Right lobe of liver (tissue), 6 donors: ENCODE data around the gene SMIM36. TPM values are rescaled to one million over a fixed set of nuclear protein-coding genes. Genes with fewer than 3 reads are reported as not detected.
"Not testable (repeated sequence)": the region's sequence is repeated elsewhere in the genome, so short reads cannot be mapped to it uniquely, and the experiment has no call there.

Experiments used
- ATAC-seq, 4 donors: fragments of 200-7000 bp; cut with Tn5 transposase; one replicate each; pipeline ENCODE4 v1.9.1; 2020; ENCODE audit warnings: mild to moderate bottlenecking in 4 of 4, moderate library complexity in 4 of 4
- DNase-seq, 3 donors: peaks; one replicate each; pipeline ENCODE4 v3.0.0-alpha.2; 2020
- H3K27ac ChIP-seq, 3 donors: fragments of 200-600 bp; one replicate each; pipeline ENCODE4 v1.8.0; 2022
- H3K27me3 ChIP-seq, 2 donors: fragments of 200-600 bp; one replicate each; pipeline ENCODE4 v1.8.0; 2022
- H3K36me3 ChIP-seq, 4 donors: fragments of 200-600 bp; sonication (generic) in 1 of 4; one replicate each; pipeline versions ENCODE4 v1.5.1 to v1.8.0; 2017 to 2022; ENCODE audit warnings: control low read depth in 1 of 4
- H3K4me1 ChIP-seq, 4 donors: fragments of 200-600 bp; sonication (generic) in 1 of 4; one replicate each; pipeline versions ENCODE4 v1.5.1 to v1.8.0; 2017 to 2022; ENCODE audit warnings: control low read depth in 1 of 4
- H3K4me3 ChIP-seq, 3 donors: fragments of 200-600 bp; one replicate each; pipeline ENCODE4 v1.8.0; 2022
- H3K9me3 ChIP-seq, 4 donors: fragments of 200-600 bp; sonication (generic) in 1 of 4; one replicate each; pipeline versions ENCODE4 v1.5.1 to v1.8.0; 2017 to 2022; ENCODE audit warnings: control low read depth in 1 of 4
- POLR2A ChIP-seq: fragments of 450-650 bp; IDR thresholded peaks from one replicate; pipeline ENCODE4 v1.6.1; 2017; ENCODE audit warnings: antibody characterized with exemption, mild to moderate bottlenecking
- WGBS: methylation state at CpG from one replicate; pipeline ENCODE4 v1.1.6; 2018; ENCODE audit warnings: low coverage, low lambda C conversion rate; ENCODE audit not compliant: insufficient coverage; ENCODE audit errors: missing lambda C conversion rate; 5-methylcytosine and 5-hydroxymethylcytosine counted together
- intact Hi-C, 2 donors: fragments of 100-400 bp; cut with DNase I; formaldehyde crosslinking; loops; one replicate each; pipeline versions ENCODE4 v1.11.2 to v1.14.1; 2022
- total RNA-seq, 6 experiments: library from RNA; depleted of rRNA in 2 of 6; stranded (reverse); fragments of >200 nt in 2 of 6; fragmentation: NEBNext Ultra II Directional in 3 of 6; extraction: Animal tissue kit (Norgen Biotek cat#: 25700) in 3 of 6; gene quantifications; one replicate each; pipeline versions ENCODE4 v1.1.0 to v1.2.4, GENCODE V29; 2016 to 2023
- TF ChIP-seq, protein P1 (sequence below), 4 donors: fragments of 200-600 bp in 3 of 4; fragments of 450-650 bp in 1 of 4; IDR thresholded peaks; one replicate each; pipeline versions ENCODE4 v1.5.1 to v1.8.0; 2016 to 2022; ENCODE audit warnings: antibody characterized with exemption in 4 of 4, mild to moderate bottlenecking in 2 of 4
- donor health status: DM: no; HTN: yes; CAD: no.
- donor health status: DM: no; HTN: no; CAD: no.
- donor health status: DM: no; HTN: no; CAD: no.
- donor health status: DM: no; HTN: yes; CAD: no.
- donor health status: DM: no; HTN: yes; CAD: no.

SMIM36 gene
- total RNA-seq, 6 experiments from 2014 or later: not detected

DNA sequence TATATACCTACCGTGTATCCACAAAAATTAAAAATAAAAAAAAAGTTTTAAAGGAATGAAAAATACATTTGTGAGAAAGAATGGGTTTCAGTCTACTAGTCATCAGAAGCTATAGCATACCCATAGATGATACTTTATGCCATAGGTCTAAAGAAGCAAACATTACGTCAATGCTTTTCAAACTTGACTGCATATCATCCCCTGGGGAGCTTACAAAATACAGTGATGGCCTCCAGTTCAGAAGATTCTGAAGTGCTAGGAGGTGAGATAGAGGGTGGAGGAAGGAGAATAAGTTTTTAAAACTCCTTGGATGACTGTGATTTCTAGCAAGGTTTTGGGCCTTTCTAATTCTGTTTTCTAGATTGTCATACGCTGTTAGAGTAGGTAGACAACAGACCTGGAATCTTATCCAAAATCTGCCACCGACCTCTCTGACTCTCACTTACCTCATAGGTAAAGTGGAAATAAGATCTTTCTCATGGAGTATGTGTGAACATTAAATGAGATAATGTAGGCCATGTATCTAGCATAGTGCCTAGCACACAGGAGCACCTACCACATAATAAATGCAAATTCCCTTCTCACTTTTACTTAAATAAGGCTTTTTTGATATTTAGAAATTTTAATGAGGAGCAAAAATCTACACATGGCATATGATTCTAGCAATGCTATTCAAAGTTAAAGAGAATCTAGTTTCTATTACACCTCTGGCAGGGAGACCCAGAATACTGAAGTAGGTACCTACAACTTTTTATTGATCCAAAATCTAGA lies 102.0 kb downstream of the SMIM36 start:
- H3K36me3 ChIP-seq: peaks cover 0 to 15% (median 5%) of the 10 kb centered on the region in 4 donors
- TF ChIP-seq, protein P1, sequence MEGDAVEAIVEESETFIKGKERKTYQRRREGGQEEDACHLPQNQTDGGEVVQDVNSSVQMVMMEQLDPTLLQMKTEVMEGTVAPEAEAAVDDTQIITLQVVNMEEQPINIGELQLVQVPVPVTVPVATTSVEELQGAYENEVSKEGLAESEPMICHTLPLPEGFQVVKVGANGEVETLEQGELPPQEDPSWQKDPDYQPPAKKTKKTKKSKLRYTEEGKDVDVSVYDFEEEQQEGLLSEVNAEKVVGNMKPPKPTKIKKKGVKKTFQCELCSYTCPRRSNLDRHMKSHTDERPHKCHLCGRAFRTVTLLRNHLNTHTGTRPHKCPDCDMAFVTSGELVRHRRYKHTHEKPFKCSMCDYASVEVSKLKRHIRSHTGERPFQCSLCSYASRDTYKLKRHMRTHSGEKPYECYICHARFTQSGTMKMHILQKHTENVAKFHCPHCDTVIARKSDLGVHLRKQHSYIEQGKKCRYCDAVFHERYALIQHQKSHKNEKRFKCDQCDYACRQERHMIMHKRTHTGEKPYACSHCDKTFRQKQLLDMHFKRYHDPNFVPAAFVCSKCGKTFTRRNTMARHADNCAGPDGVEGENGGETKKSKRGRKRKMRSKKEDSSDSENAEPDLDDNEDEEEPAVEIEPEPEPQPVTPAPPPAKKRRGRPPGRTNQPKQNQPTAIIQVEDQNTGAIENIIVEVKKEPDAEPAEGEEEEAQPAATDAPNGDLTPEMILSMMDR (IDR thresholded peaks at IDR 0.05): no peak
- no peak for TF ChIP-seq POLR2A
- ATAC-seq (no peak), DNase-seq (no peak)
- WGBS: 100% methylated on average over 4 of the region's 4 CpGs
- H3K4me1 ChIP-seq: peaks cover 0 to 29% (median 15%) of the 10 kb centered on the region in 4 donors
- peak overlapping the region in 2 of 3 donors; percentile 50 to 70 for H3K27ac ChIP-seq
- H3K27me3 ChIP-seq: no peaks in the 10 kb centered on the region
- H3K9me3 ChIP-seq: no peaks in the 10 kb centered on the region
- intact Hi-C loops: no loop called here
- H3K4me3 ChIP-seq: no peak overlapping the region

DNA sequence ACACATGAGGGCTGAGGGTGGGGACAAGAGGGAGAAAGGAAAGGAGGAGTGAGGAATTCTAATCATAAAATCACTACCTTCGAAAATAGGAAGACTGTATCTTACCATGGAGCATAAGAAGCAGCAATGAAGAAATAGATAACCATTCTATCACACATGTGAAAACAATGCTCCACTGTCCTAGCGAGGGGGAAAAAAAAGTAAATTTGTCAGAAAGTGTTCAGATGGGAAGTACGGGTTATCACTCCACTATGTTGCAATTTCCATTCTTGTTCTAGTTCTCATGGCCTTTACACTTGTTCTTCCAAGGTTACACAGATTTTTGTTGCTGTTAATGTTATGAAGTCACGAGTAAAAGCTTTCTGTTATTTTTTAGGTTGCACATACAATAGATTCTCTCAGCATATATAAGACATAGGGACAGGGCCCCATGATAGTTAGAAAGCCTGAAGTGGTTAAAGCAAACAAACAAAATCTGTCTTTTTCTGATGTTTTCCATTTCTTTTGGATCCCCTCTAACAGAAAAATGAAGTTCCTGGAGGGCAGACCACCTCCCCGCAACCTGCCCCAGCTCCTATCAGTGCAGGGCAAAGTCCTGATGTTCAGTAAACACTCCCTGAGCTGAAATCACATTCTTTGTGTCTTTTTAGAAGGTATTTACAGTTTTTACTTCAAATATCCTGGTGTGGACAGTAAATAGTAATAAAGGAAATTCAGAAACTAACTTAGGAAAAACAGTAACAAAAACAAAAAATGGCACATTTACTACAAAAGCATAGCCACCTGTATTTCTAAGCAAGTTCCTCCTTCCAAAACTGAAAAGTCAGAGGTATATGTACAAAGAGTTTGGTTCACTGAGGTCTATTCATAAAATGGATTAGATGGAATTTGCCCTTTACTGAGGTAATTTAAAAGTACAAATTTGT lies 103.3 kb downstream of the SMIM36 start:
- ATAC-seq: peak; percentile 67 to 82 (median 73)
- peaks cover 0 to 29% (median 15%) of the 10 kb centered on the region in 4 donors for H3K4me1 ChIP-seq

DNA sequence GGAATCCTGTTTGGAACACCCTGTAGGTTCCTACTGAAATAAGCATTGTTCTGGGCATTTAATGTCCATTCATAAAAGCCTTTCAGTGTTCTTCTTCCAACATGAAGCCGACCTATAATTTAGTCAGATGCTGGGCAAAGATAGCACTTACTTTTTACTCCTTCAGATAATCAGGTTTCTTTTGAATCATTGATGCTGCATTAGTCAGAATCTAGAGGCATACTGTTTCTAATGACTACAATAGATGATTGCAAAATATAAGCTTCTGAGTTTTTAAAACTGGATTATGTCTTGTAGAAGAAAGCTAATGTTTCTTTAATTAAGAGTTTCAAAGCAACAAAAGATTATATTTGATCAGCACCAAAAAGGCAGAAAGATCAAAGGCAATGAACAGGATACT lies 105.7 kb downstream of the SMIM36 start:
- Histone ChIP-seq H3K9me3 (no peaks in the 10 kb centered on the region), H3K4me3 (no peak overlapping the region), H3K27ac (no peak overlapping the region), H3K36me3 (peaks cover 0 to 7% (median 2%) of the 10 kb centered on the region in 4 donors), H3K27me3 (no peaks in the 10 kb centered on the region), H3K4me1 (peaks cover 0 to 25% (median 15%) of the 10 kb centered on the region in 4 donors)
- DNase-seq (no peak), ATAC-seq (no peak)
- 100% methylated on average over 1 of the region's 1 CpG for WGBS
- TF ChIP-seq, protein P1 (IDR thresholded peaks at IDR 0.05): no peak
- TF ChIP-seq POLR2A: no peak
- intact Hi-C loops: no loop called here

More for the DNA sequence above, 103.3 kb downstream of the SMIM36 start:
- no peak overlapping the region for H3K4me3 ChIP-seq
- H3K27me3 ChIP-seq: no peaks in the 10 kb centered on the region
- H3K27ac ChIP-seq: peak overlapping the region; percentile 47 to 70 (median 50)
- intact Hi-C loops: no loop called here
- WGBS: 20% methylated on average over 5 of the region's 5 CpGs
- H3K36me3 ChIP-seq: peaks cover 0 to 10% (median 4%) of the 10 kb centered on the region in 4 donors
- DNase-seq: no peak
- TF ChIP-seq POLR2A: no peak
- TF ChIP-seq, protein P1 (IDR thresholded peaks at IDR 0.05): no peak
- no peaks in the 10 kb centered on the region for H3K9me3 ChIP-seq

DNA sequence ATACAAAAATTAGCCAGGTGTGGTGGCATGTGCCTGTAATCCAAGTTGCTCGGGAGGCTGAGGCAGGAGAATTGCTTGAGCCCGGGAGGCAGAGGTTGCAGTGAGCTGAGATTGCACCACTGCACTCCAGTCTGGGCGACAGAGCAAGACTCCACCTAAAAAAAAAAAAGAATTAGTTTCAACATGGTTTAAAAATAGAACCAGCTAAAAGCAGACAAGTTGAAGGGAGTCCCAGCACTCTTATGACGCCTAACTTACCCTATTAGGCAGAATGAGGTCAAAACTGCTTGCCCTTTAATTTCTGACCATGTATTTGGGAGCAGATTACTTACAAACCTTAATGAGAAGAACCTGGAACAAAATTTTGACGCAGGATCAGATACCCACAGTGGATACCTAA lies 107.1 kb downstream of the SMIM36 start:
- intact Hi-C loops, H3K4me3 ChIP-seq, DNase-seq, H3K27me3 ChIP-seq, H3K9me3 ChIP-seq, H3K27ac ChIP-seq, ATAC-seq, H3K36me3 ChIP-seq: not testable (repeated sequence)
- peaks cover 0 to 19% (median 9%) of the 10 kb centered on the region in 4 donors for H3K4me1 ChIP-seq
- 80% methylated on average over 5 of the region's 5 CpGs for whole genome bisulfite sequencing
